GM04503 (cell line): Measurements from ENCODE around the gene CELF2.
"Not testable (repeated sequence)": the region's sequence is repeated elsewhere in the genome, so short reads cannot be mapped to it uniquely, and the experiment has no call there.

Experiments
- DNase-seq: peaks from one replicate; pipeline ENCODE4 v3.0.0-alpha.2; 2012; ENCODE audit warnings: low read depth

The CELF2 gene

GRCh38 chr10:11176746-11177145 is 159.1 kb downstream of the CELF2 start:
- DNase-seq: no peak

- DNase-seq: no peak
Observed at GRCh38 chr10:11177381-11177780, 159.7 kb downstream of the CELF2 start.

DNA sequence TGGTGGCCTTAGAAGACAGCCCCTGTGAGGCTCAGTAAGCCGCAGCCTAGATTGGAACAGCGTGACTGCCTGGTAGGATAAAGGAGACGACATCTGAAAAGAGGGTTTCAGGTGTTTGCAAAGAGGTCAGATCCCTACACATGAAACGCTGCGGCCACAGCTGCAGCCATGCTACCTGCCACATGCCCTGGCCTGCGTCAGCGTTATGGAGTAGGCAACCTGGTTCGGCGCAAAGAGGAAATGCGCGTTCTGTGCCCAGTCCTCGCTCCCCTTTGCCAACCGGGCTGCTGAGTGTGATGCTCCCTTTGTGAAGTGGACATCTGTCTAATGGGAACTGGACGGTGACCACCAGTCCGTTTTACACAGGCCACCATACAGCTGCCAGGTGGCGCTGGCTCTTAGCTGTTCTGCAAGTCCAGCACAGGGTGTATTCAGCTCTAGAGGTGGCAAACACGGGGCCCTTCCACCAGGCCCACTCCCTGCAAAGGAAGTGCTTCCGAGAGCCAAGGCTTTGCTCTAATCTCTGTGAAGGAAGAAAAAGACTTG is 160.3 kb downstream of the CELF2 start:
- no peak for DNase-seq

DNA sequence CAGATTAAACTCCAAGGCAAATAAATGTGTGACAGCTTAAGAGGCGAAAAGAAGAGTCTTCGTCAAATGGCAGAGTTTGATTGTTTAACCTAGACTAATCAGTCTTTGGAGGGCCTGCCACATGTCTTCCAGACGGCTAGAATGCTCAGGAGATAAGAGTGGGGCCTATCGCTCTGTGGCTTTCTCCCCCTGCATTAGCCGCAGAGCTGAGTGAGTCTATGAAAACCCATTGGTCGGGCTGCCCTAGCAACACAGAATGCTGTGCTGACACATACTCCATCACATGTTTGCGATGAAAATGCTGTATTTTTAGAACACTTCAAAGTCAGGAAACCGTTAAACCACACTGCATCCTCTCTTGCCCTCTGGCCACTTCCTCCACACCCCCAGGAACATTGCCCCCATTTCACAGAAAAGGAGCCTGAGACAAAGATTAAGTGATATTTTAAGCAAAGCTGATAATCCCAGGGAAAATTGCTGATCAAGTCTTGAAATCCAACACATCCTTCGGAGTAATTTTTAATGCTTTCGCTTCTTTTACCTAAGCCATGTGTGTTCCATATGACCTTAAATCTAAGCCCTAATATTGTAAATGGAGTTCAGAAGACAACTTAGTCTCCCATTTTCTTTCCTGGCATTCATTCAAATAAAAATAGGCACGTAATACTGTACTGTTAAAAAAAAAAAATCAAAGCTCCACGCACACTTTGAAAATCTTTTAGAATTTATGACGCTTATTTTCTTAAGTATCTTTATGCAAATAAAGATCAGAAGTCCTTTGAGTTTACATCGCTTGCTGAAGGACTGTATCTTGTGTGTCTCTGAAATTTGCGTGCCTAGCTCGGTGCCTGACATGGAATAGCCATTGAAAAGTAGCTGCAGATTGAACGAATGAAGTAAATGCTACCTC is 161.2 kb downstream of the CELF2 start:
- peak; percentile 10 for DNase-seq

GRCh38 chr10:11179516-11180105 is 161.9 kb downstream of the CELF2 start:
- DNase-seq: no peak

- DNase-seq: no peak
Observed at GRCh38 chr10:11180228-11180627, 162.6 kb downstream of the CELF2 start.

GRCh38 chr10:11181978-11182377 is 164.3 kb downstream of the CELF2 start:
- DNase-seq: no peak

DNA sequence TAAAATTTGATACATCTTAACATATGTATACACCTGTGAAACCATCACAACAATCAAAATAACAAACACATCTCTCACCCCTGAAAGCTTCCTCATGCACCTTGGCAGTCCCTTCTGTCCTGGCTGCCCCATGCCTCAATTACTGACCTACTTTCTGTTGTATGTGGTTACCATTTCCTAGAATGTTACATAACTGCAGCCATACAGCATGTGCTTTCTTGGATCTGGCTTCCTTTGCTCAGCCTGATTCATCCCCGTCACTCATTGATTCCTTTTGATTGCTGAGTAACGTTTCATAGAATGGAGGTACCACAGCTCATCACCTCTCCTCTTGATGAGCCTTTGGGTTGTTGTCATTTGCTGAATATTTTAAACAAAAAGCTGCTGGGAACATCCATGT is 165.3 kb downstream of the CELF2 start:
- no peak for DNase-seq

DNA sequence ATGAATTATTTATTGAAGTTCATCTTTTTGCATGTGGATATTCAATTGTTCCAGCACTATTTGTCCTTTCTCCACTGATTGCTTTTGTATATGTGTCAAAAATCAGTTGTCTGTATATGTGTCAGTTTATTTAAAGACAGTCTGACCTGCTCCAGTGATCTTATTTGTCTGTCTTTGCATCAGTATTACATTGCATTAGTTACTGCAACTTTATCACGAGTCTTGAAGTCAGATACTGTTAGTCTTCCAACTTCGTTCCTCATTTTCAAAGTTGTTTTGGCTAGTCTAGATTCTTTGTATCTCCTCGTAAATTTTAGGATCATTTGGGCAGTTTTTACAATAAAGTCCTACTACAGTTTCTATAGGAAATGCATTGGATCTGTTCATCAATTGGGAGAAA is 166.4 kb downstream of the CELF2 start:
- DNase-seq: no peak

DNA sequence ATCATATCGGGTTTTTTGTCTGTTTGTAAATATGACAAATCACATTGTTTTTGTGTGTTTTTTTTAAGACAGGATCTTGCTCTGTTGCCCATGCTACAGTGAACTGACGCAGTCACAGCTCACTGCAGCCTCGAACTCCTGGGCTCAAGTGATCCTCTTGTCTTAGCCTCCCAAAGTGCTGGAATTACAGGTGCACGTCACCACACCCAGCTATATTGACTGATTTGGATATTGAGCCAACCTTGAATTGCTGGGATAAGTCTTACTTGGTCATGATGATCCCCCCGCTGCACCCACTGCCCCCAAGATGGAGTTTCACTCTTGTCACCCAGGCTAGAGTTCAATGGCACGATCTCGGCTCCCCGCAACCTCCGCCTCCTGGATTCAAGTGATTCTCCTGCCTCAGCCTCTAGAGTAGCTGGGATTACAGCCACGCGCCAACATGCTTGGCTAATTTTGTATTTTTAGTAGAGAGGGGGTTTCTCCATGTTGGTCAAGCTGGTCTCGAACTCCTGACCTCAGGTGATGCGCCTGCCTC is 167.5 kb downstream of the CELF2 start:
- DNase-seq: not testable (repeated sequence)

- no peak for DNase-seq
Observed at GRCh38 chr10:11186374-11186773, 168.7 kb downstream of the CELF2 start.

- no peak for DNase-seq
Observed at GRCh38 chr10:11189582-11190376, 172.1 kb downstream of the CELF2 start.

DNA sequence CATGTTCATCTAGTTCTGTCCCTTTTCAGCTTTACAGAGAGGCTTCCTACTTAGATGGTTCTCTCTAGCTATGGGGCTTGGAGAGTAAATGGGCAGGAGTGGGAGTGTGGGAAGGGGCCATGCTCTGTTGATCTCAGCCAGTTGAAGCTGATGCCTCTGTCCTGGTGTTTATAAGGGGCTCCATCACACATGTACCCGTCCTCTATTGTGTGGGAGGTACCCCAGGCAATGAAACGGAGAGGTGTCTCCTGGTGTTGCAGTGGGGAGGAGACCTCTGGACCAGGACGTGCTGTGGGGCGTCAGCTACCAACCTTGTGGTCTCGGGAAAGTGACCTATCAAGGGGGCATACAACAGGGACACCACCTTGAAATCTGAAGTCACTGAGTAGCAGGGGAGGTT is 173.5 kb downstream of the CELF2 start:
- DNase-seq: no peak

DNA sequence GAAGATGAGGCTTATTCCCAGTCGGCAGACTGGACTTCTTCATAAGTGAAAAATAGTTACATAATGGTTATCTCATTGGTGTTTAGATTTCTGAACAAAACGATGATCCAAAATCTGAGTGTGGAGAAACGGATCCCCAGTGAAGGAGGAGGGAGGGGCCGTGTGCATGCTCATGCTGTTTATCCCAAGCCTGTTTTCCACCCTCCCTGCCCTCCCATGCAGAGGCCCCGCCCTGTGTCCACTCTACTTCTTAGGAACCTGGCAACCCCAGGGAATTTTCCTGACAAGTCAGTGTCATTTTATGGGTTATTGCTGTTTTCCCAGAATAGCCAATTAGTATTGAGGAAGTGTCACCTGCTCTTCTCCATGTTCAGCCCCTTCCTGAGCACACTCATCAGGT is 174.0 kb downstream of the CELF2 start:
- no peak for DNase-seq

DNA sequence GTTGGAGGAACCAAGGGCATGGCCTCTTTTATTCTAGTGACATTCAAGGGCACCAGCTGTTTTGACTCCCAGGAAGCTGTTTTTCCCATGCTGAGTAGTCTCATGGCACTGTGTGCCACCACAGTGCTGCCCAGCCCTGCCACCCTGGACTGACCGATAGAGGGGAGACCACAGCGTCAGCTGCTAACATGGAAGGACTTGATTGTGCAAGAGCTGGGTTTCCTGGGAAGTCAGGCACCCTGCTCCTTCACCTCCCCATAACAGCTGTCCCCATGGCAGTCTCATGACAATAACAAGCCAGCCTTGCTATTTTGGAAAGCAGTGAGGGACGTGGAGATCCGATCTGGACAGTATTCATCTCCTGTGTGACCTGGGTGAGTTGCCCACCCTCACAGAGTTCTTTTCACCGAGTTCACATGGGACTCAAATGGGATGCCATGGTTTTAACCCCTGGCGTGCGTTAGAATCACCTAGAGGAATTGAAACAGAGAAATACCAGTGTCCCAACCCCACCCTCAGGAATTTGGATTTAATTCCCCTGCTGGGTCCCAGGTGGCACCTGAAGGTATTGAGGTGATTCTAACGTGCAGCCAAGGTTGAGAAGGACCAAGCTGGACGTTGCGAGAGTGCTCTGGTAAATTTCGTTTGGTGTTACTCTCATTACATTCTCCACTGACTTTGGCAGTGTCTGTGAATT is 174.8 kb downstream of the CELF2 start:
- no peak for DNase-seq

- no peak for DNase-seq
Observed at GRCh38 chr10:11193001-11193551, 175.4 kb downstream of the CELF2 start.

GRCh38 chr10:11194859-11195586 is 177.4 kb downstream of the CELF2 start:
- no peak for DNase-seq

- DNase-seq: no peak
Observed at GRCh38 chr10:11195623-11196022, 178.0 kb downstream of the CELF2 start.

DNA sequence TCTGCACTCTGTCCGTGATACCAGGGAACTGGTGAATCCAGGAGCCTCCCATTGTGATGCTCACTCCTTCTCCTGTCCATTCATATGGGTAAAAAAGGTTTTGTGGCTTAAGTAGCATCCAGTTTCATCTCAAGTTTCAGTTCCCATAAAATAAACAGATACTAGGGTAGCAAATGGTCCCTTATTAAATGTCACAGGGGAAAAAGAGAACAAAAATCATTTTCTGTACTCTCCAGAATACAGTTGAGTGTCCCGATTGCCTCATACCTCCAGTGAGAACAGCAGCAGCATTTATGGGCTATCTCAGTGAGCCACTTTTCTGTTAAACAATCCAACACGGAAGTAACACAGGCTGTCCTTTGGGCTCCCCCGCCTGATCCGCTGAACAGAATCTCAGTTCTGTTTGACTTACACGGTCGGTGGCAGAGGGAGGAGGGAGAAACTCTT is 179.6 kb downstream of the CELF2 start:
- DNase-seq: no peak

- DNase-seq: no peak
Observed at GRCh38 chr10:11197878-11198277, 180.2 kb downstream of the CELF2 start.

GRCh38 chr10:11201911-11202310 is 184.2 kb downstream of the CELF2 start:
- DNase-seq: no peak
